ENCODE measurements around the gene GRIP1.

GRCh38 chr12:66531766-66532165 lies 147.1 kb downstream of the GRIP1 start:
- TF ChIP-seq POLR2A (IDR thresholded peaks at IDR 0.05) (no peak), CTCF (IDR thresholded peaks at IDR 0.05) (no peak)

All from prostate gland (tissue), 2 donors.